Tibial artery (tissue), 4 donors: Measurements from ENCODE around the gene STIMATE.

Experiments used
- DNase-seq, 2 donors: peaks; one replicate each; pipeline ENCODE4 v3.0.0-alpha.2; 2019
- H3K27ac ChIP-seq, 2 donors: fragments of 200-600 bp; sonication (generic) in 1 of 2; 1 replicate in 1 of 2; 2 replicates in 1 of 2; pipeline ENCODE4 v1.5.1; 2018 to 2019; ENCODE audit warnings: mild to moderate bottlenecking in 1 of 2
- H3K27me3 ChIP-seq, 2 donors: fragments of 200-600 bp; sonication (generic) in 1 of 2; one replicate each; pipeline versions ENCODE4 v1.5.1 to v1.6.0; 2016 to 2019
- H3K36me3 ChIP-seq, 3 donors: fragments of 200-600 bp; sonication (generic) in 2 of 3; one replicate each; pipeline ENCODE4 v1.5.1; 2016 to 2019; ENCODE audit warnings: mild to moderate bottlenecking in 2 of 3
- H3K4me1 ChIP-seq, 4 donors: fragments of 200-600 bp; sonication (generic) in 2 of 4; 1 replicate in 3 of 4; 2 replicates in 1 of 4; pipeline ENCODE4 v1.5.1; 2016 to 2019
- H3K4me3 ChIP-seq, 2 donors: fragments of 200-600 bp; sonication (generic) in 1 of 2; 1 replicate in 1 of 2; 2 replicates in 1 of 2; pipeline ENCODE4 v1.5.1; 2018 to 2019; ENCODE audit warnings: mild to moderate bottlenecking in 2 of 2
- H3K9me3 ChIP-seq, 3 donors: fragments of 200-600 bp; sonication (generic) in 1 of 3; one replicate each; pipeline ENCODE4 v1.5.1; 2016 to 2019
- intact Hi-C: fragments of 100-400 bp; cut with DNase I; formaldehyde crosslinking; loops from one replicate; pipeline ENCODE4 v1.15.0; 2023; ENCODE audit warnings: low total_unique reads
- TF ChIP-seq, protein P1 (sequence below), 2 experiments: fragments of 200-600 bp in 1 of 2; fragments of 450-650 bp in 1 of 2; IDR thresholded peaks; one replicate each; pipeline ENCODE4 v1.5.1; 2017 to 2019; ENCODE audit warnings: antibody characterized with exemption in 2 of 2, mild to moderate bottlenecking in 1 of 2, moderate library complexity in 1 of 2

Gene STIMATE

DNA sequence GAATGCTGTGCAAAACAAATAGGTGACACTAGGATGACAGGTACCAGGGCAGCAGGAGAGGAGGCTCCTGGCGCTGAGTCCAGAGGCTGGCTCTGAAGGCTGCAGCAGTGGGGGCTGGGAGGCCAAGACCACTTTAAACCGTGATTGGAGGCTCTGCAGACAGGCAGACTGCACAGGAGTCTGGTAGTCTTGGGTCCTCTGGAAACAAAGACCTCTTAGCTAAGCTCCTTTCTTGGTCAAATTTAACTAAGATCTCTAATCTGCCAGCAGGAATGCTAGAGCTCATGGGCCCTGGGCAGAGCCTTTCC lies 58.1 kb downstream of the STIMATE start:
- Histone ChIP-seq H3K36me3 (peaks cover 0 to 63% (median 12%) of the 10 kb centered on the region in 3 donors), H3K4me3 (no peak overlapping the region), H3K9me3 (no peaks in the 10 kb centered on the region), H3K27me3 (no peaks in the 10 kb centered on the region), H3K27ac (peak overlapping the region in 1 of 2 donors; percentile 90), H3K4me1 (peaks cover 0 to 64% (median 43%) of the 10 kb centered on the region in 4 donors)
- DNase-seq = no peak
- intact Hi-C loops = no loop called here
- TF ChIP-seq, protein P1, sequence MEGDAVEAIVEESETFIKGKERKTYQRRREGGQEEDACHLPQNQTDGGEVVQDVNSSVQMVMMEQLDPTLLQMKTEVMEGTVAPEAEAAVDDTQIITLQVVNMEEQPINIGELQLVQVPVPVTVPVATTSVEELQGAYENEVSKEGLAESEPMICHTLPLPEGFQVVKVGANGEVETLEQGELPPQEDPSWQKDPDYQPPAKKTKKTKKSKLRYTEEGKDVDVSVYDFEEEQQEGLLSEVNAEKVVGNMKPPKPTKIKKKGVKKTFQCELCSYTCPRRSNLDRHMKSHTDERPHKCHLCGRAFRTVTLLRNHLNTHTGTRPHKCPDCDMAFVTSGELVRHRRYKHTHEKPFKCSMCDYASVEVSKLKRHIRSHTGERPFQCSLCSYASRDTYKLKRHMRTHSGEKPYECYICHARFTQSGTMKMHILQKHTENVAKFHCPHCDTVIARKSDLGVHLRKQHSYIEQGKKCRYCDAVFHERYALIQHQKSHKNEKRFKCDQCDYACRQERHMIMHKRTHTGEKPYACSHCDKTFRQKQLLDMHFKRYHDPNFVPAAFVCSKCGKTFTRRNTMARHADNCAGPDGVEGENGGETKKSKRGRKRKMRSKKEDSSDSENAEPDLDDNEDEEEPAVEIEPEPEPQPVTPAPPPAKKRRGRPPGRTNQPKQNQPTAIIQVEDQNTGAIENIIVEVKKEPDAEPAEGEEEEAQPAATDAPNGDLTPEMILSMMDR (IDR thresholded peaks at IDR 0.05) = no peak

GRCh38 chr3:52838561-52839267 lies 58.6 kb downstream of the STIMATE start:
- Histone ChIP-seq H3K4me3 (no peak overlapping the region), H3K27ac (peak overlapping the region in 1 of 2 donors; percentile 90), H3K9me3 (no peaks in the 10 kb centered on the region), H3K36me3 (peaks cover 0 to 61% (median 12%) of the 10 kb centered on the region in 3 donors), H3K4me1 (peaks cover 0 to 64% (median 41%) of the 10 kb centered on the region in 4 donors), H3K27me3 (no peaks in the 10 kb centered on the region)
- intact Hi-C loops = no loop called here
- no peak for DNase-seq
- TF ChIP-seq, protein P1 (IDR thresholded peaks at IDR 0.05) = no peak

DNA sequence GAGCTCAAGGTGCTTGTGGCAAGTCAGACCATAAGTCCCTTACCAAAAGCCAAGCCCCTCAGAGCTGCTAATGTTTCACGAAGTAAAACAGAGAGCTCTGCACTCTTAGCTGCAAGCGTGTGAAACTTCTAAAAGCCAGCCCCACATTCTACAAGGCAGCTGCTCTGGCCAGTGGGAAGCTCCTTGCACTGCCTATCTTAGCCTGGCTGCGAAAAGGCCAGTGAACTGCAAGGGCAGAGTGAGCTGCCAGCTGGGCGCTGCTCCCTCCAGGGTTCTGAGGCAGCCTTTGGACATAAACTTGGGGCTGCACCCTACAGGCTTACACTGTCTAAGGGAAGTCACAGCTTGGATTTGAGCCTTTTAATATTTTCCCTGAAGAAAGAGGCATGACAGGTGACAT lies 60.4 kb downstream of the STIMATE start:
- H3K27ac ChIP-seq = peak overlapping the region; percentile 90 to 92
- H3K27me3 ChIP-seq = no peaks in the 10 kb centered on the region
- no peak for DNase-seq
- TF ChIP-seq, protein P1 (IDR thresholded peaks at IDR 0.05) = no peak
- H3K36me3 ChIP-seq = peaks cover 5 to 53% (median 13%) of the 10 kb centered on the region in 3 donors
- H3K9me3 ChIP-seq = no peaks in the 10 kb centered on the region
- peaks cover 0 to 64% (median 39%) of the 10 kb centered on the region in 4 donors for H3K4me1 ChIP-seq
- intact Hi-C loops = no loop called here
- no peak overlapping the region for H3K4me3 ChIP-seq

GRCh38 chr3:52836471-52836845 lies 60.9 kb downstream of the STIMATE start:
- intact Hi-C loops = no loop called here
- peak overlapping the region; percentile 90 to 92 for H3K27ac ChIP-seq
- peaks cover 5 to 47% (median 13%) of the 10 kb centered on the region in 3 donors for H3K36me3 ChIP-seq
- TF ChIP-seq, protein P1 (IDR thresholded peaks at IDR 0.05) = no peak
- H3K4me1 ChIP-seq = peaks cover 0 to 64% (median 43%) of the 10 kb centered on the region in 4 donors
- no peaks in the 10 kb centered on the region for H3K9me3 ChIP-seq
- H3K4me3 ChIP-seq = no peak overlapping the region
- no peak for DNase-seq
- no peaks in the 10 kb centered on the region for H3K27me3 ChIP-seq

GRCh38 chr3:52835766-52836470 lies 61.4 kb downstream of the STIMATE start:
- Histone ChIP-seq H3K9me3 (no peaks in the 10 kb centered on the region), H3K36me3 (peaks cover 5 to 42% (median 13%) of the 10 kb centered on the region in 3 donors), H3K4me1 (peaks cover 0 to 64% (median 46%) of the 10 kb centered on the region in 4 donors), H3K4me3 (peak overlapping the region; percentile 58), H3K27me3 (no peaks in the 10 kb centered on the region), H3K27ac (peak overlapping the region; percentile 90 to 92)
- TF ChIP-seq, protein P1 (IDR thresholded peaks at IDR 0.05) = no peak
- no peak for DNase-seq
- intact Hi-C loops = no loop called here
